ENCODE results near the gene EXOC4. TPM values are rescaled to one million over a fixed set of nuclear protein-coding genes. Genes with fewer than 3 reads are reported as not detected.

The EXOC4 gene
- total RNA-seq, 4 donors from 2014 or later, result 60.0 to 187 (median 80.1) TPM

DNA sequence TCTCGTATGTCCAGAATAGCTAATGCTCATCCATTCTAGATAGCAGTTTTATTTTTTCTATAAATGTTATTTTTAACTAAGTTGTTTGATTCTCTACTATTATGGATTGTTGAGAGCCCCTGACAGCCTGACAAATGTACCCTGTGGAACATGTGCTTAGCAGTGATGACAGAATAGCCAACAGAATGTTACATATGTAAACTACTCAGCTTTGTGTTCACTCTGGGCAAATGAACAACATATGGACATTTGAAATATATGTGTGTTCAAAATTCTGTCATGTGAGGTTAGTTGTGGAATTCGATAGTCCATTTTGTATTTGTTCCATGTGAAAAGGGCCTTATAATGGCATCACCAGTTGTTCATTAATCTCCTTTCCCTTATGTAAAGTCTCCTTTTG, 199.7 kb downstream of the EXOC4 start:
- no peak for DNase-seq (ENCODE audit: low spot score in 2 of 2)
- Histone ChIP-seq H3K9me3 (no peaks in the 10 kb centered on the region), H3K4me3 (no peak overlapping the region), H3K27ac (no peak overlapping the region), H3K27me3 (no peaks in the 10 kb centered on the region), H3K4me1 (no peaks in the 10 kb centered on the region), H3K36me3 (no peaks in the 10 kb centered on the region)
- 97% methylated on average over 2 of the region's 2 CpGs for WGBS
- no peak for TF ChIP-seq POLR2AphosphoS5 (IDR thresholded peaks at IDR 0.05)
- no peak for TF ChIP-seq POLR2A (IDR thresholded peaks at IDR 0.05)
- TF ChIP-seq, protein P1, sequence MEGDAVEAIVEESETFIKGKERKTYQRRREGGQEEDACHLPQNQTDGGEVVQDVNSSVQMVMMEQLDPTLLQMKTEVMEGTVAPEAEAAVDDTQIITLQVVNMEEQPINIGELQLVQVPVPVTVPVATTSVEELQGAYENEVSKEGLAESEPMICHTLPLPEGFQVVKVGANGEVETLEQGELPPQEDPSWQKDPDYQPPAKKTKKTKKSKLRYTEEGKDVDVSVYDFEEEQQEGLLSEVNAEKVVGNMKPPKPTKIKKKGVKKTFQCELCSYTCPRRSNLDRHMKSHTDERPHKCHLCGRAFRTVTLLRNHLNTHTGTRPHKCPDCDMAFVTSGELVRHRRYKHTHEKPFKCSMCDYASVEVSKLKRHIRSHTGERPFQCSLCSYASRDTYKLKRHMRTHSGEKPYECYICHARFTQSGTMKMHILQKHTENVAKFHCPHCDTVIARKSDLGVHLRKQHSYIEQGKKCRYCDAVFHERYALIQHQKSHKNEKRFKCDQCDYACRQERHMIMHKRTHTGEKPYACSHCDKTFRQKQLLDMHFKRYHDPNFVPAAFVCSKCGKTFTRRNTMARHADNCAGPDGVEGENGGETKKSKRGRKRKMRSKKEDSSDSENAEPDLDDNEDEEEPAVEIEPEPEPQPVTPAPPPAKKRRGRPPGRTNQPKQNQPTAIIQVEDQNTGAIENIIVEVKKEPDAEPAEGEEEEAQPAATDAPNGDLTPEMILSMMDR (IDR thresholded peaks at IDR 0.05), result no peak
- no peak for TF ChIP-seq EP300 (IDR thresholded peaks at IDR 0.05)

DNA sequence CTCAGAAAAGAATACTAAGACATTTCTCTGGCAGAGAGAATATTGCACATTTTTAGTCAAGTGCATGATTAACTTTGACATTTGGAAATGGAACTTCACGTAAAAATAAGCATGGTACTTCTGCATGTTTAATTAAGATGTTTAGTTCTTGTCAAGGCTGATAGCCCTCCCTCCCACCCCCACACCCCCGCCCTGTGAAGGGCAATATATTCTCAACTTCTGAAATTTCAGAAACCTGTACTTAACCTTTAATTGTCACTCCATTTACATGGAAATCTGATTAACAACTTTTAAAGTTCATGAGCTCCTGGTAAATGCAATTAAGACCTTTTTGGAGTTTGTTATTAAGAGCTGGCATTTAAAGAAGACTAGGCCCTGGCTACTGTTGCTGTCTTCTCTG, 205.8 kb downstream of the EXOC4 start:
- 88% methylated on average over 2 of the region's 2 CpGs for WGBS
- H3K4me1 ChIP-seq, result no peaks in the 10 kb centered on the region
- H3K4me3 ChIP-seq, result no peak overlapping the region
- TF ChIP-seq EP300 (IDR thresholded peaks at IDR 0.05), result no peak
- no peak for TF ChIP-seq POLR2A (IDR thresholded peaks at IDR 0.05)
- TF ChIP-seq POLR2AphosphoS5 (IDR thresholded peaks at IDR 0.05), result no peak
- TF ChIP-seq, protein P1 (IDR thresholded peaks at IDR 0.05), result no peak
- DNase-seq (ENCODE audit: low spot score in 2 of 2), result no peak
- H3K27ac ChIP-seq, result no peak overlapping the region
- no peaks in the 10 kb centered on the region for H3K27me3 ChIP-seq
- H3K36me3 ChIP-seq, result no peaks in the 10 kb centered on the region
- H3K9me3 ChIP-seq, result no peaks in the 10 kb centered on the region

GRCh38 chr7:133461421-133461820, 208.5 kb downstream of the EXOC4 start:
- Histone ChIP-seq H3K4me1 (no peaks in the 10 kb centered on the region), H3K36me3 (no peaks in the 10 kb centered on the region), H3K27me3 (no peaks in the 10 kb centered on the region), H3K9me3 (no peaks in the 10 kb centered on the region), H3K27ac (no peak overlapping the region), H3K4me3 (no peak overlapping the region)
- no peak for DNase-seq (ENCODE audit: low spot score in 2 of 2)
- WGBS, result 40% methylated on average over 1 of the region's 1 CpG
- TF ChIP-seq POLR2AphosphoS5 (IDR thresholded peaks at IDR 0.05), result no peak
- TF ChIP-seq EP300 (IDR thresholded peaks at IDR 0.05), result no peak
- TF ChIP-seq, protein P1 (IDR thresholded peaks at IDR 0.05), result no peak
- TF ChIP-seq POLR2A (IDR thresholded peaks at IDR 0.05), result no peak

- no peaks in the 10 kb centered on the region for H3K27me3 ChIP-seq
- H3K9me3 ChIP-seq, result no peaks in the 10 kb centered on the region
- peaks cover 17% of the 10 kb centered on the region for H3K36me3 ChIP-seq
- TF ChIP-seq, protein P1 (IDR thresholded peaks at IDR 0.05), result no peak
- TF ChIP-seq POLR2AphosphoS5 (IDR thresholded peaks at IDR 0.05) (no peak), POLR2A (IDR thresholded peaks at IDR 0.05) (no peak), EP300 (IDR thresholded peaks at IDR 0.05) (no peak)
- no peak for DNase-seq (ENCODE audit: low spot score in 2 of 2)
- H3K4me1 ChIP-seq, result no peaks in the 10 kb centered on the region
- no peak overlapping the region for H3K27ac ChIP-seq
- no peak overlapping the region for H3K4me3 ChIP-seq
These were observed 222.8 kb downstream of the EXOC4 start for GRCh38 chr7:133475655-133476054.

DNA sequence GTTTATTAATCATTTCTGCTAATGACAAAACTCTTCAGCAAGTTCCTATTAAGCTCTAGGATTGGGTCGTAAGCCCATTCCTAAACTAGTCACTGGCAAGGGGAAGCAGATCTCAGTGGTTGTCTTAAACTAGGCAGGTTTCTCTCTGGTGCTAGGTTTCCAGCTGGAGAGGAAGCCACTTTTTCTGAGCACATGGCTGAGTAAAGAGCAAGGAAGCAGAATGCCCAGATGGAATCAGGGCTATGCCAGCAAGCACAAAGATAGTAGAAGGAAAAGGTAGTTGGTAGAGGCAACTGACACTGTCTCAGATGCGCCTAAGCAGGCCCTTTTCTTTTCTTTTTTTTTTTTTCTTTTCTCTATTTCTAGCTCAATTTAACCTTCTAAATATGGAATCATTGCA, 224.9 kb downstream of the EXOC4 start:
- H3K4me3 ChIP-seq, result no peak overlapping the region
- peaks cover 27% of the 10 kb centered on the region for H3K36me3 ChIP-seq
- DNase-seq (ENCODE audit: low spot score in 2 of 2), result no peak
- no peaks in the 10 kb centered on the region for H3K27me3 ChIP-seq
- TF ChIP-seq POLR2A (IDR thresholded peaks at IDR 0.05) (no peak), EP300 (IDR thresholded peaks at IDR 0.05) (no peak), POLR2AphosphoS5 (IDR thresholded peaks at IDR 0.05) (no peak)
- TF ChIP-seq, protein P1 (IDR thresholded peaks at IDR 0.05), result no peak
- H3K9me3 ChIP-seq, result no peaks in the 10 kb centered on the region
- WGBS, result 92% methylated on average over 2 of the region's 2 CpGs
- H3K27ac ChIP-seq, result no peak overlapping the region
- no peaks in the 10 kb centered on the region for H3K4me1 ChIP-seq
